ENCODE measurements around the gene PDLIM1.
"Not testable (repeated sequence)": the region's sequence is repeated elsewhere in the genome, so short reads cannot be mapped to it uniquely, and the experiment has no call there.

PDLIM1 gene

GRCh38 chr10:95242581-95243317 is 48.1 kb downstream of the PDLIM1 start:
- peak; percentile 80 for DNase-seq (ENCODE audit: low read depth, low spot score)

GRCh38 chr10:95241533-95241932 is 49.3 kb downstream of the PDLIM1 start:
- DNase-seq (ENCODE audit: low read depth, low spot score) = peak; percentile 36

DNA sequence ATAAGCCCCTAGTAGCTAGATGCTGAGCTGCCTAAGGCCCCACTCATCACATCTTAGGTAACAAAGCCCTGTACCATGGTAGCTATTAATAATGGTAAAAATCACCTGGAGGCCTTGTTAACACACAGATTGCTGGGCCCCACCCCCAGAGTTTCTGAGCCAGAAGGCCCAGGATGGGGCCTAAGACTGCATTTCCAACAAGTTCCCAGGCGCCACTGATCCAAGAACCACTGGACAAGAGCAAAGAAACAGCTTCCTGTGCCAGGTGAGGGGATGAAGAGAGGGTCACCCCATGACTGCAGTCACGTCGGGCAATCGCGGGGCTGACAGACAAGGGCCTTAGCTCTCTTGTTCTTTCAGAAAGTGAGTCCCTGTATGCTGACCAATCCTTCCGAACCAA is 50.0 kb downstream of the PDLIM1 start:
- DNase-seq (ENCODE audit: low read depth, low spot score) = no peak

DNA sequence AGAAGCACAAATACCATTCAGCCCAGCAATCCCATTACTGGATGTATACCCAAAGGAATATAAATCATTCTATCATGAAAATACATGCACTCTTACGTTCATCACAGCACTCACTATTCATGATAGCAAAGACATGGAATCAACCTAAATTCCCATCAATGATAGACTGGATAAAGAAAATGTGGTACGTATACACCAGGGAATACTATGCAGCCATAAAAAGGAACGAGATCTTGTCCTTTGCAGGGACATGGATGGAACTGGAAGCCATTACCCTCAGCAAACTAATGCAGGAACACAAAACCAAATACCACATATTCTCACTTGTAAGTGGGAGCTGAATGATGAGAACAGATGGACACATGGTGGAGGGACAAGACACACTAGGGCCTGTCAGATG is 50.7 kb downstream of the PDLIM1 start:
- not testable (repeated sequence) for DNase-seq (ENCODE audit: low read depth, low spot score)

DNA sequence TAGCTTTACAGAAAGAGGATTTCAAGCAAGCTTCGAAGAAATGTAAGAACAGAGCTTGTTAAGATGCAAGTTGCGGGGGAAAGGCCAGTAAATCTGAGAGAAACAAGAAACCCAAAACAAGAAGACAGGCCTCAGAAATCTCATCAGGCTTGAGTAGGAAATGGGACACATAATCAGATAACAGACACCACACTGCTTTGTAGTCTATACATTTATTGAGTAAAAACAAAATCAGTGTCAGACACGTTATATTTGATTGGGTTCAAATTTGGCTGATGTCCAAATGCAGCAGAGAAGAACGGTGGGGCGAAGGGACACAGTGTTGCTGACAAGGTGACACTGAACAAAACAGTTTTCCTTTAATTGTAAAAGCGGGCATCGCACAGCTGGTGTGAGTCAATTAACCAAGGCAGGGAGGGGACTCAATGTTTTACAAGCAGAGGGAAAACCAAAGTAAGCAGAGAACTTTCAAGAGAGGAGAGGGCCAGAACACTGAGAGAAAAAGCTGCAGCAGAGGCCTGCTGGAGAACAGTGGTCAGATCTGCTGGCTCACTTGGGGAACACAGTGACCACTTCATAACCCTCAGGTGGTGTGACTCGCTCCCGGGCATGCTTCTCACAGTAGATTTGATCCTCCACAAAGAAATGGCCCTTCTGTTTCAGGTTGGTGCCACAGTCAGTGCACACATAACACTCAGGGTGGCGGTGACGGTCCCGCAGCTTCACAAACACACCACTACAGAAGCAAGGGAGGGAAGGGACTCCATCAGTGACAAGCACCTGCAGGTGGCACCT is 53.2 kb downstream of the PDLIM1 start:
- peak; percentile 51 for DNase-seq (ENCODE audit: low read depth, low spot score)

DNA sequence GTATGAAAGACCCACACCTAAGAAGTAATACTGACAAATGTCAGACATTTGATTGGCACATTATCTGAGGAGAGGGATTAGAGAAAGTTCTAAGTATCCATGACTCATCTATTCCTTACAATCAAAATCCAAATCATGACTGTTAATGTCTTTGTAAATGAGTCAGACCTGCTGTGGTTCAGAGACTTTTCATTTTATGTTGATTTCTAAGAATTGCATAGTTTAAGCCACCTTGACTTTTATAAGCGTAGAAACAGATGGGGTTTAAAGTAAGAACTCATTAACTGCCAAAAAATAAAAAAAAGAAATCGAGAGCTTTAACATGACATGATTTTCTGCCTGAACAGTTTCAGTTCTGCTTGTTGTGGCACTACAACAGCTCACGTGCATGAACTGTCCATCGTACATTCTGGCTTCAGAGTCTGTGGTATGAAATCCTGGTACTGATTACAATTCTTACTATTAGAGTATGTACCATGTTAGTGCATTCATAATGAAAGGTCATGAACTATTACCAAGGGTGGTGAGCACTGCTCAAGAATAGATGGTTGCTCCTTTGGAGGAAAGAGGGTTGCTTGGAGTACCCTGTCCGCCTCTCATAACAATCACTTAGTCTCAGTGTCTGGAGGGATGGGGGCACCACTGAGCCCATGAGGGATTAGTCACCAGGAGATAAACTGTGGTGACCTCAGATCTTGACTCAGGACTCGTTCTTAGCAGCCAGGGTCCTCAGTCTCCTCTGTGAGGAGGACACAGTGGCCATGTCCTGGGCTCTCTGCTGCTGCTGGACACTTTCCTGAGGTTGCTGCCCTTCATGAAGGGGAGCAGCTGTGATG is 54.5 kb downstream of the PDLIM1 start:
- DNase-seq (ENCODE audit: low read depth, low spot score) = peak; percentile 68

DNA sequence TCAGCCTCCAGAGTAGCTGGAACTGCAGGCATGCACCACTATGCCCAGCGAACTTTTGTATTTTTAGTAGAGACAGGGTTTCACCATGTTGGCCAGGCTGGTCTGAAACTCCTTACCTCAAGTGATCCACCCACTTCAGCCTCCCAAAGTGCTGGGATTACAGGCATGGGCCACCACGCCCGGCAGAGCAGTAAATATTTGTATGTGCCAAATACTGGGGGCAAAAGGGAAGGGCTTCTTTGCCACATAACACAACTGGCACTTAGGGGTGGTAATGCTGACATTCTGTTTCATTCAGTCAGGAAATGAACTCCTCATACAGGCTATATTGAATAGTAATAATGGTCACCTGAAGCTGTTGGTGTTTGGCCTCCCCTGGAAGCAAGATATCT is 55.1 kb downstream of the PDLIM1 start:
- no peak for DNase-seq (ENCODE audit: low read depth, low spot score)

- no peak for DNase-seq (ENCODE audit: low read depth, low spot score)
These were observed 55.9 kb downstream of the PDLIM1 start for GRCh38 chr10:95234951-95235350.

DNA sequence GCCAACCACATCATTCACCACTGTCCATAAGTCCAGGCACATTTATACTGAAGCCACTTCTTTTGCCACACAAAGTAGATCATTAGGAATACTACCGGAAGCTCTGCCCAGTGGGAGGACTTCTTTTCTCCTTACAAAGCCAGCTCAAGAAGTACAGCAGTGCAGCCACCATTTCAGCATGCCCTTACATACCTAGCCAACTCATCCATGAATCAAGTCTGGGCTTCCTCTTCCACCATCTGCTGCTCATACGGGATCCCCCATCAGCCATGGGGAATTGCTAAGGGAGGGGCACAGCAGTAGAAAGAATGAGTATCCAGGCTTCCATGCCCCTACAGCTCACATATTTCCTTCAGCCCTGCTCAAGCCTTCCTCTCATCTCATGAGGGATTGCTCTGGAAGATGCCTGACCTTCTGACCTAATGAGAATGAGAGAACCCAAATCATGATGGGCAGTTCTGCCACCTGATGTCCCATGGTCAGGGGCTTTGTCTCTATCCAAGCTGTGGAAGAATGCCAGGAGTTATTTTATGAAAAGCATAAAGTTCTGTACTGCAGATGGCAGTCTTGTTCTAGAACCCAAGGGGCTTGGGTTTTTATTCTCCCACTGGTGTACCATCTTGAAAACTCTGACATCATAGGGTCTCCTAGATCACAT is 57.3 kb downstream of the PDLIM1 start:
- no peak for DNase-seq (ENCODE audit: low read depth, low spot score)

GRCh38 chr10:95230677-95231586 is 59.9 kb downstream of the PDLIM1 start:
- peak; percentile 65 for DNase-seq (ENCODE audit: low read depth, low spot score)

GRCh38 chr10:95229724-95230627 is 60.8 kb downstream of the PDLIM1 start:
- DNase-seq (ENCODE audit: low read depth, low spot score) = peak; percentile 92

GRCh38 chr10:95228934-95229723 is 61.7 kb downstream of the PDLIM1 start:
- not testable (repeated sequence) for DNase-seq (ENCODE audit: low read depth, low spot score)

DNA sequence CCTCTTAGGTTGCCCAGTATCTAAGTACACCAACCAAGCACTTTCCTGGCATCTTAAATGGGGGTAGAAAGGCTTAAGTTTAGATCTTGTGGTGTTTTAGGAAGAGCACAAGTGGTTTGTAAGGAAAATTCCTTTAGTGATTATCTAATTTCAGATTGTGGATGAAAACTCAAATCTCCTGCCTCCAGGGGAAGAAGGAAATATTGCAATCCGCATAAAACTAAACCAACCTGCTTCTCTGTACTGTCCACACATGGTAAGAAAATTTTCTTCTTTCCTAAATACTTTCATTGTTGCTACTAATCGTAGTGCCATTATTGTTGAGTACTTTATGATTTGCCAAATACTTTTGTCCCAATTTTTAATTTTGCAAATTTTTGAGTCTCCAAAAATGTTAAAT is 65.7 kb downstream of the PDLIM1 start:
- no peak for DNase-seq (ENCODE audit: low read depth, low spot score)

GRCh38 chr10:95221124-95221523 is 69.7 kb downstream of the PDLIM1 start:
- DNase-seq (ENCODE audit: low read depth, low spot score) = peak; percentile 81

DNA sequence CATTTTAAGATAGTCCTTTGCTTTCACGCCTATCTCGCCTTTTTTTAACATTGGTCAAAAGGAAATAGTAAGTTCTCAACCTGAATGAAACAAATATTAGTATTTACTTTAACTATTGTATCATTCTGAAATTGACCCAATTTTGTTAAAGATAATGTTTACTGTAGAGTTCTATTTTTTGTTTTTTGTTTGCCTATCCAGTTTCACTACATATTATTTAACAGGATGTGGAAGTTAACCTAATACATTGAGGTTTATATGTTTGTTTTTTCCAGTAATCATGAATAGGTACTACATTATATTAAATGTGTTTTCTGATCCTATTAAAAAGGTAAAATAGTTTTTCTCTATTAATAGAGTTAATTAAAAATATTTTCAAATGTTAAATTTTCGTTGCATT is 70.3 kb downstream of the PDLIM1 start:
- DNase-seq (ENCODE audit: low read depth, low spot score) = no peak

- peak; percentile 55 for DNase-seq (ENCODE audit: low read depth, low spot score)
These were observed 73.3 kb downstream of the PDLIM1 start for GRCh38 chr10:95217476-95217875.

DNA sequence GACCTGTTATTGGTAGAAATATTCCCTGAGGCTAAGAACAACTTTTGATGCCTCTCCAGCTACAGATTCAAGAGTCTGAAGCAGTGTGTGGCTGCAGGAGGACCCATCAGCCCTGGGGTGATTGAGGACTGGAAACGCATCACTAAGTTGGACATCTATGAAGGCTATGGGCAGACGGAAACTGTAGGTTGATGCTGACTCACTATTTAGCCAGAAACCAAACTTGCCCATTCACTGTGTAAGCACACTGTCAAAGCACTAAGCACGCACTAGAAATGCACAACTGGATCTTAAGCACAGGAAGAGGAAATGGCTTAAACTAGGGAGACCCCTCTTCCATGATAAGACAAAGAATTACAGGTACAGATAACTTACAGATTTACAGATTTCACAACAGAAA is 76.0 kb downstream of the PDLIM1 start:
- DNase-seq (ENCODE audit: low read depth, low spot score) = peak; percentile 46

DNA sequence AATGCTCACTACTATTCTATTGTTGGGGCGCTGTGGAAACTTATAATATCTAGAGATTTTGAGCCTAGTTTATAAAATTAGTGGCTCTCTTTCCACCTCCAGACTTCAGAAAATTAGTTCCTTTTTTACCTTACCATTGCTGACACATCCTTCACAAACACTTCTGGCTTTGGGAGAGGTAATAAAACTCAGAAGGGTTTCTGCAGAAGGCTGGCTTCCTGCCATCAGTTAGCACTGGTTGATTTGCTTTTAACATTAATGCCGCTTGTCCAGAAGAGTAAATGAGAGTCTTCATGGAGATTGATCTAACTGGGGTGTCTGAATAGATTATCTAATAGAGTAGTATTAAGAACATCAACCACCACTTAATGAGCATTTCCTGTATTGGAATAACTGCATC is 76.4 kb downstream of the PDLIM1 start:
- peak; percentile 53 for DNase-seq (ENCODE audit: low read depth, low spot score)

All from astrocyte of the hippocampus (primary cell).